ENCODE measurements around the gene TBC1D5. TPM values are rescaled to one million over a fixed set of nuclear protein-coding genes. Genes with fewer than 3 reads are reported as not detected.
"Not testable (repeated sequence)": the region's sequence is repeated elsewhere in the genome, so short reads cannot be mapped to it uniquely, and the experiment has no call there.

The TBC1D5 gene, protein sequence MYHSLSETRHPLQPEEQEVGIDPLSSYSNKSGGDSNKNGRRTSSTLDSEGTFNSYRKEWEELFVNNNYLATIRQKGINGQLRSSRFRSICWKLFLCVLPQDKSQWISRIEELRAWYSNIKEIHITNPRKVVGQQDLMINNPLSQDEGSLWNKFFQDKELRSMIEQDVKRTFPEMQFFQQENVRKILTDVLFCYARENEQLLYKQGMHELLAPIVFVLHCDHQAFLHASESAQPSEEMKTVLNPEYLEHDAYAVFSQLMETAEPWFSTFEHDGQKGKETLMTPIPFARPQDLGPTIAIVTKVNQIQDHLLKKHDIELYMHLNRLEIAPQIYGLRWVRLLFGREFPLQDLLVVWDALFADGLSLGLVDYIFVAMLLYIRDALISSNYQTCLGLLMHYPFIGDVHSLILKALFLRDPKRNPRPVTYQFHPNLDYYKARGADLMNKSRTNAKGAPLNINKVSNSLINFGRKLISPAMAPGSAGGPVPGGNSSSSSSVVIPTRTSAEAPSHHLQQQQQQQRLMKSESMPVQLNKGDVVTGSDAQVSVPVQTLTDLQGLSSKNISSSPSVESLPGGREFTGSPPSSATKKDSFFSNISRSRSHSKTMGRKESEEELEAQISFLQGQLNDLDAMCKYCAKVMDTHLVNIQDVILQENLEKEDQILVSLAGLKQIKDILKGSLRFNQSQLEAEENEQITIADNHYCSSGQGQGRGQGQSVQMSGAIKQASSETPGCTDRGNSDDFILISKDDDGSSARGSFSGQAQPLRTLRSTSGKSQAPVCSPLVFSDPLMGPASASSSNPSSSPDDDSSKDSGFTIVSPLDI
- total RNA-seq (2022) (34.5 and 38.3 TPM in 2 replicates), Bru-seq, nascent RNA (percentile 74 among the genes with signal in this experiment), BruChase-seq, experiment 1, labeled RNA remaining after a 6-hour chase (percentile 69 among the genes with signal in this experiment), BruChase-seq, experiment 2, labeled RNA remaining after a 2-hour chase (percentile 68 among the genes with signal in this experiment)
- long read RNA-seq, partial matches to known transcripts, result 1 of 21 reads
- long read RNA-seq, other reads (novel, unspliced or antisense), result 20 of 21 reads

DNA sequence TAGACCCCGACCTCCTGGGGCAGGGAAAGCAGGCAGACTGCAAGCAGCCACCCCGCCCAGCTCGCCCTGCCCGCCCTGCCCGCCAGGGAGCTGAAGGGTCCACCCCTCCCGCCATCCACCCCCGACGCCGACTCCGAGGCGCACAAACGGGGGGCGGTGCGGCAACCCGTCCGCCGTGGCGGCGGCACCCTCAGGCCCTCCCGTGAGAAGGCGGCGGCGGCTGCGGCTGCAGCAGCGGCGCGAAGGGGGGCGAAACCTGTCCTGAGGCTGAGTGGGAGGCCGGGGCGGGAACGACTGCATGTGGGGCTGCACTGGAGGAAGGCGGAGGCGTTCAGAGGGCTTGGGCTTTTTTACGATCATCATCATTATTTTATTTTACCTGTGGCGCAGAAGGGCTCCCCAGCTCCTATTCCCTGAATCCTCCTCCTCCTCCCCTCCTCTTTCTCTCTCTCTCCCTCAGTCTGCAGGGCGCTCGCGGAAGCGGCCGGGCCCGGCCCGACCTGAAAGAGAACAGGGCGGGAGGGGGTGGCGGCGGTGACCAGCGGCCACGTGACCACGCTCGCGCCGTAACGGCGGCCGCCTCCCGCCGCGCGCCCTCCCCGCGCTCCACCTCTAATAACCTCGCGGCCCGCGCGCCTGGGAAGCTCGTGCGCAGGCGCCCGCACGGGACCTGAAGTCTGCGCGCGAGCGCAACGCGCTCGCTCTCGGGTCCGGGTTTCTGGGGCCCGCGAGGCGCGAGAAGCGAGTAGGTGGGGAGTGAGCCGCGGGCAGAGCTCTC is at the start of gene TBC1D5:
TBC1D5 (minus strand) TSS at position 530 of the 778 bp plus-strand sequence. CDS start 234,061 bp downstream, outside the sequence.
- TF ChIP-seq, protein P1, sequence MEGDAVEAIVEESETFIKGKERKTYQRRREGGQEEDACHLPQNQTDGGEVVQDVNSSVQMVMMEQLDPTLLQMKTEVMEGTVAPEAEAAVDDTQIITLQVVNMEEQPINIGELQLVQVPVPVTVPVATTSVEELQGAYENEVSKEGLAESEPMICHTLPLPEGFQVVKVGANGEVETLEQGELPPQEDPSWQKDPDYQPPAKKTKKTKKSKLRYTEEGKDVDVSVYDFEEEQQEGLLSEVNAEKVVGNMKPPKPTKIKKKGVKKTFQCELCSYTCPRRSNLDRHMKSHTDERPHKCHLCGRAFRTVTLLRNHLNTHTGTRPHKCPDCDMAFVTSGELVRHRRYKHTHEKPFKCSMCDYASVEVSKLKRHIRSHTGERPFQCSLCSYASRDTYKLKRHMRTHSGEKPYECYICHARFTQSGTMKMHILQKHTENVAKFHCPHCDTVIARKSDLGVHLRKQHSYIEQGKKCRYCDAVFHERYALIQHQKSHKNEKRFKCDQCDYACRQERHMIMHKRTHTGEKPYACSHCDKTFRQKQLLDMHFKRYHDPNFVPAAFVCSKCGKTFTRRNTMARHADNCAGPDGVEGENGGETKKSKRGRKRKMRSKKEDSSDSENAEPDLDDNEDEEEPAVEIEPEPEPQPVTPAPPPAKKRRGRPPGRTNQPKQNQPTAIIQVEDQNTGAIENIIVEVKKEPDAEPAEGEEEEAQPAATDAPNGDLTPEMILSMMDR (IDR thresholded peaks at IDR 0.05; ENCODE audit: unreplicated experiment), result no peak
- peak; percentile 93 for DNase-seq
- Mint-ChIP-seq H3K27me3 (ENCODE audit: unreplicated experiment) (no peaks in the 10 kb centered on the region), H3K9me3 (ENCODE audit: low read depth, unreplicated experiment) (no peaks in the 10 kb centered on the region), H3K36me3 (ENCODE audit: insufficient read depth, unreplicated experiment) (peaks cover 28% of the 10 kb centered on the region), H3K4me3 (ENCODE audit: low read depth, unreplicated experiment) (peak within 1 kb of the TSS; percentile 88), H3K4me1 (ENCODE audit: low read depth, unreplicated experiment) (peaks cover 9% of the 10 kb centered on the region), H3K27ac (ENCODE audit: unreplicated experiment) (peak within 1 kb of the TSS; percentile 82)
- intact Hi-C loops (cut with micrococcal nuclease; ENCODE audit: unreplicated experiment), result loop anchor here (5.0 kb wide), 1 partner anchor 95 kb away; no protein-coding TSS in a partner anchor
- BruUV-seq (replicated peaks), result no TSS peak
- CTCF ChIA-PET, result interaction anchor here (0.7 to 2.0 kb wide), 5 partner anchors 12 to 320 kb away, joined by 3 to 10 read pairs (median 5); no protein-coding TSS in a partner anchor

GRCh38 chr3:17783426-17783825 is 41.0 kb upstream of the TBC1D5 start:
- Mint-ChIP-seq H3K27ac (ENCODE audit: unreplicated experiment) (no peak overlapping the region), H3K36me3 (ENCODE audit: insufficient read depth, unreplicated experiment) (no peaks in the 10 kb centered on the region), H3K27me3 (ENCODE audit: unreplicated experiment) (peaks cover 15% of the 10 kb centered on the region), H3K4me3 (ENCODE audit: low read depth, unreplicated experiment) (no peak overlapping the region), H3K9me3 (ENCODE audit: low read depth, unreplicated experiment) (peaks cover 2% of the 10 kb centered on the region), H3K4me1 (ENCODE audit: low read depth, unreplicated experiment) (peaks cover 11% of the 10 kb centered on the region)
- no peak for DNase-seq
- BruUV-seq (replicated peaks), result no TSS peak
- CTCF ChIA-PET, result no interaction called here
- TF ChIP-seq, protein P1 (IDR thresholded peaks at IDR 0.05; ENCODE audit: unreplicated experiment), result no peak
- intact Hi-C loops (cut with micrococcal nuclease; ENCODE audit: unreplicated experiment), result no loop called here

- BruUV-seq (replicated peaks), result no TSS peak
- TF ChIP-seq, protein P1 (IDR thresholded peaks at IDR 0.05; ENCODE audit: unreplicated experiment), result no peak
- Mint-ChIP-seq H3K27ac (ENCODE audit: unreplicated experiment) (no peak overlapping the region), H3K4me3 (ENCODE audit: low read depth, unreplicated experiment) (no peak overlapping the region), H3K36me3 (ENCODE audit: insufficient read depth, unreplicated experiment) (no peaks in the 10 kb centered on the region), H3K9me3 (ENCODE audit: low read depth, unreplicated experiment) (peaks cover 2% of the 10 kb centered on the region), H3K27me3 (ENCODE audit: unreplicated experiment) (peaks cover 15% of the 10 kb centered on the region), H3K4me1 (ENCODE audit: low read depth, unreplicated experiment) (peaks cover 11% of the 10 kb centered on the region)
- intact Hi-C loops (cut with micrococcal nuclease; ENCODE audit: unreplicated experiment), result no loop called here
- no peak for DNase-seq
- CTCF ChIA-PET, result no interaction called here
These were observed 40.3 kb upstream of the TBC1D5 start for GRCh38 chr3:17782751-17783150.

- DNase-seq; H3K4me3 Mint-ChIP-seq (ENCODE audit: low read depth, unreplicated experiment); H3K27ac Mint-ChIP-seq (ENCODE audit: unreplicated experiment); H3K9me3 Mint-ChIP-seq (ENCODE audit: low read depth, unreplicated experiment); H3K36me3 Mint-ChIP-seq (ENCODE audit: insufficient read depth, unreplicated experiment); intact Hi-C loops (cut with micrococcal nuclease; ENCODE audit: unreplicated experiment); BruUV-seq (replicated peaks); CTCF ChIA-PET: not testable (repeated sequence)
- H3K4me1 Mint-ChIP-seq (ENCODE audit: low read depth, unreplicated experiment), result peaks cover 11% of the 10 kb centered on the region
- H3K27me3 Mint-ChIP-seq (ENCODE audit: unreplicated experiment), result peaks cover 15% of the 10 kb centered on the region
These were observed 37.9 kb upstream of the TBC1D5 start for GRCh38 chr3:17780369-17780768.

- Mint-ChIP-seq H3K27ac (ENCODE audit: unreplicated experiment) (peak overlapping the region; percentile 2), H3K27me3 (ENCODE audit: unreplicated experiment) (peaks cover 15% of the 10 kb centered on the region), H3K4me1 (ENCODE audit: low read depth, unreplicated experiment) (peaks cover 11% of the 10 kb centered on the region)
- H3K9me3 Mint-ChIP-seq (ENCODE audit: low read depth, unreplicated experiment); H3K4me3 Mint-ChIP-seq (ENCODE audit: low read depth, unreplicated experiment); H3K36me3 Mint-ChIP-seq (ENCODE audit: insufficient read depth, unreplicated experiment); DNase-seq; BruUV-seq (replicated peaks): not testable (repeated sequence)
- intact Hi-C loops (cut with micrococcal nuclease; ENCODE audit: unreplicated experiment), result loop anchor here (2.0 kb wide), 1 partner anchor 63 kb away; no protein-coding TSS in a partner anchor
- CTCF ChIA-PET, result interaction anchor here (0.6 kb wide), 1 partner anchor 62 kb away, joined by 5 read pairs; no protein-coding TSS in a partner anchor
These were observed 37.1 kb upstream of the TBC1D5 start for GRCh38 chr3:17779304-17780250.

DNA sequence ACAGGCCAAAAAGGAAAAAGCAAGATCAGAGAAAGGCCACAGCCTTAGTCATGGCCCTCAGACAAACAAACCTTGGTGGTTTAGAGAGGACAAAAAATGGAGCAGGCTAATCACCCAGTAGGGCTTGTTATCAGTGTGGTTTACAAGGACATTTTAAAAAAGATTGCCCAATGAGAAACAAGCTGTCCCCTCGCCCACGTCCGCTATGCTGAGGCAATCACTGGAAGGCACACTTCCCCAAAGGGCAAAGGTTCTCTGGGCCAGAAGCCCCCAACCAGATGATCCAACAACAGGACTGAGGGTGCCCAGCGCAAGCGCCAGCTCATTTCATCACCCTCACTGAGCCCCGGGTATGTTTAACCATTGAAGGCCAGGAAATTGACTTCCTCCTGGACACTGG is 34.9 kb upstream of the TBC1D5 start:
- CTCF ChIA-PET; intact Hi-C loops (cut with micrococcal nuclease; ENCODE audit: unreplicated experiment); H3K36me3 Mint-ChIP-seq (ENCODE audit: insufficient read depth, unreplicated experiment); H3K4me3 Mint-ChIP-seq (ENCODE audit: low read depth, unreplicated experiment); BruUV-seq (replicated peaks); H3K27ac Mint-ChIP-seq (ENCODE audit: unreplicated experiment); DNase-seq; H3K9me3 Mint-ChIP-seq (ENCODE audit: low read depth, unreplicated experiment): not testable (repeated sequence)
- Mint-ChIP-seq H3K27me3 (ENCODE audit: unreplicated experiment) (peaks cover 15% of the 10 kb centered on the region), H3K4me1 (ENCODE audit: low read depth, unreplicated experiment) (peaks cover 11% of the 10 kb centered on the region)

Data from Calu3 (cell line).